CD14-positive monocyte (primary cell): ENCODE results near the gene RMDN3. TPM values are rescaled to one million over a fixed set of nuclear protein-coding genes. Genes with fewer than 3 reads are reported as not detected.

Experiments
- DNase-seq, 3 donors: peaks; one replicate each; pipeline ENCODE4 v3.0.0-alpha.2; 2011 to 2022
- H2AFZ ChIP-seq: 2 replicates; pipeline ENCODE4 v1.6.0; 2012; ENCODE audit warnings: mild to moderate bottlenecking, low read depth, low read length, inconsistent platforms; ENCODE audit not compliant: insufficient read depth, poor library complexity, severe bottlenecking
- H3K27ac ChIP-seq, 2 donors: 1 replicate in 1 of 2; 2 replicates in 1 of 2; pipeline ENCODE4 v1.5.1; 2012 to 2013; ENCODE audit warnings: low read length in 2 of 2, control low read depth in 1 of 2, inconsistent platforms in 1 of 2, low read depth in 1 of 2, mild to moderate bottlenecking in 1 of 2
- H3K27me3 ChIP-seq, 2 donors: one replicate each; pipeline versions ENCODE4 v1.6.0 to v1.6.1; 2011 to 2013; ENCODE audit warnings: low read length in 2 of 2; ENCODE audit not compliant: control insufficient read depth in 2 of 2, insufficient read depth in 2 of 2
- H3K36me3 ChIP-seq, 2 donors: replicated peaks in 1 of 2; 1 replicate in 1 of 2; 2 replicates in 1 of 2; pipeline versions ENCODE4 v1.5.1 to v1.6.1; 2012 to 2013; ENCODE audit warnings: low read length in 2 of 2, control low read depth in 1 of 2, inconsistent platforms in 1 of 2, mild to moderate bottlenecking in 1 of 2; ENCODE audit not compliant: insufficient read depth in 2 of 2, control insufficient read depth in 1 of 2
- H3K4me1 ChIP-seq, 2 donors: 1 replicate in 1 of 2; 2 replicates in 1 of 2; pipeline versions ENCODE4 v1.5.1 to v1.6.1; 2012 to 2013; ENCODE audit warnings: low read length in 2 of 2, control low read depth in 1 of 2, inconsistent platforms in 1 of 2, mild to moderate bottlenecking in 1 of 2, moderate library complexity in 1 of 2; ENCODE audit not compliant: insufficient read depth in 2 of 2, control insufficient read depth in 1 of 2
- H3K4me2 ChIP-seq: replicated peaks from 2 replicates; pipeline ENCODE3; 2012; ENCODE audit warnings: low read length, moderate library complexity, mild to moderate bottlenecking; ENCODE audit not compliant: poor library complexity, severe bottlenecking; ENCODE audit errors: extremely low read depth
- H3K4me3 ChIP-seq, 3 experiments: fragments of 200-600 bp in 1 of 3; sonication (generic) in 1 of 3; replicated peaks in 1 of 3; 1 replicate in 2 of 3; 2 replicates in 1 of 3; pipeline ENCODE4 v1.5.1; 2011 to 2013; ENCODE audit warnings: low read length in 3 of 3, mild to moderate bottlenecking in 3 of 3, control low read depth in 2 of 3, low read depth in 2 of 3, inconsistent platforms in 1 of 3, moderate library complexity in 1 of 3
- H3K79me2 ChIP-seq: 2 replicates; pipeline ENCODE4 v1.6.0; 2012; ENCODE audit warnings: mild to moderate bottlenecking, control low read depth, inconsistent platforms, low read length, moderate library complexity; ENCODE audit not compliant: insufficient read depth
- H3K9ac ChIP-seq: 2 replicates; pipeline ENCODE4 v1.6.0; 2017; ENCODE audit warnings: low read length, mild to moderate bottlenecking; ENCODE audit not compliant: insufficient read depth, poor library complexity, severe bottlenecking
- H3K9me3 ChIP-seq, 2 donors: replicated peaks in 1 of 2; 1 replicate in 1 of 2; 2 replicates in 1 of 2; pipeline versions ENCODE4 v1.5.1 to v1.6.1; 2012 to 2013; ENCODE audit warnings: low read length in 2 of 2, control low read depth in 1 of 2; ENCODE audit not compliant: control insufficient read depth in 1 of 2, insufficient read depth in 1 of 2
- H4K20me1 ChIP-seq: 2 replicates; pipeline ENCODE4 v1.6.0; 2012; ENCODE audit warnings: mild to moderate bottlenecking, low read length, control low read depth, moderate library complexity; ENCODE audit not compliant: insufficient read depth
- H3K27ac Mint-ChIP-seq, 7 donors: one replicate each; pipeline ENCODE4 v1.8.0; 2020; ENCODE audit warnings: mild to moderate bottlenecking in 7 of 7, mixed read lengths in 7 of 7, moderate library complexity in 6 of 7, inconsistent platforms in 2 of 7
- H3K27me3 Mint-ChIP-seq, 3 donors: one replicate each; pipeline ENCODE4 v1.8.0; 2021 to 2022; ENCODE audit warnings: low read depth in 3 of 3, mild to moderate bottlenecking in 3 of 3, mixed read lengths in 3 of 3, moderate library complexity in 3 of 3, inconsistent platforms in 1 of 3
- H3K36me3 Mint-ChIP-seq, 2 donors: one replicate each; pipeline ENCODE4 v1.8.0; 2020; ENCODE audit warnings: mixed read lengths in 2 of 2, inconsistent platforms in 1 of 2, mild to moderate bottlenecking in 1 of 2
- H3K4me1 Mint-ChIP-seq: one replicate; pipeline ENCODE4 v1.8.0; 2020; ENCODE audit warnings: mild to moderate bottlenecking, mixed read lengths
- H3K4me3 Mint-ChIP-seq, 2 donors: one replicate each; pipeline ENCODE4 v1.8.0; 2020; ENCODE audit warnings: mild to moderate bottlenecking in 2 of 2, mixed read lengths in 2 of 2, moderate library complexity in 1 of 2
- H3K9me3 Mint-ChIP-seq, 7 donors: one replicate each; pipeline ENCODE4 v1.8.0; 2020 to 2022; ENCODE audit warnings: mixed read lengths in 7 of 7, mild to moderate bottlenecking in 6 of 7, moderate library complexity in 6 of 7, inconsistent platforms in 2 of 7
- WGBS: methylation state at CpG from one replicate; pipeline ENCODE4 v1.1.5; 2013; ENCODE audit warnings: missing lambda C conversion rate; ENCODE audit not compliant: insufficient coverage; 5-methylcytosine and 5-hydroxymethylcytosine counted together
- intact Hi-C, 2 donors: fragments of 100-400 bp; cut with micrococcal nuclease; formaldehyde crosslinking; loops; one replicate each; pipeline versions ENCODE4 v1.15.0 to v1.15.1; 2023
- polyA plus RNA-seq, 3 donors: library from polyadenylated mRNA; depleted of rRNA in 1 of 3; unstranded in 2 of 3; stranded (reverse) in 1 of 3; fragments of 300-500 nt in 2 of 3; fragments of >200 nt in 1 of 3; fragmentation: Illumina TruSeq in 2 of 3; gene quantifications; 1 replicate in 2 of 3; 2 replicates in 1 of 3; pipeline ENCODE4 v1.2.3, GENCODE V29; 2012 to 2021
- TF ChIP-seq, protein P1 (sequence below): fragments of 200-600 bp; IDR thresholded peaks from one replicate; pipeline ENCODE4 v1.8.0; 2022; ENCODE audit warnings: antibody characterized with exemption, mild to moderate bottlenecking

RMDN3 gene
- polyA plus RNA-seq, 3 donors = 9.8 to 13.5 (median 13.2) TPM

DNA sequence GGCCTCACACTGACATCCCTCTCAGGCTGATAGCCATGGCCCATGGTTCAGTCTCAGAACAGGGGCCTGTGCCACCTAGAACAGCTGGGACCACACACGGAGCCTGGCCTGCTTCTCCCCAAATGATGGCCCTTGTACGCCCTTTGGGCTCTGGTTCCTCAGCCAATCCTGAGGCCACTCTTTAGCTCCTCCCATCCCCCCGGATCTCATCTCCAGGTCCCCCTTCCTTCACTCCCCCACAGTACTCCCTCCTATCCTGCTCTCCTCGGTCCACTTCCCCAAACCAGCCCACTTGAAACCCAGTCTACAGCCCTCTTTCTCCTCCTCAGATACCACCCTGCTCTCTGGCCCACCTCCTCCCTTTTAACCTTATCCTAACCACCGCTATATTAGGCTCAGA, 34.1 kb upstream of the RMDN3 start:
- H3K36me3 ChIP-seq = peaks cover 4 to 33% of the 10 kb centered on the region in 2 donors
- H3K4me2 ChIP-seq = no peak overlapping the region
- H3K4me1 Mint-ChIP-seq = peaks cover 26% of the 10 kb centered on the region
- H4K20me1 ChIP-seq = peaks cover 66% of the 10 kb centered on the region
- H3K36me3 Mint-ChIP-seq = peaks cover 27 to 45% of the 10 kb centered on the region in 2 donors
- H3K27me3 Mint-ChIP-seq = peaks cover 0 to 4% (median 2%) of the 10 kb centered on the region in 3 donors
- H3K79me2 ChIP-seq = peaks cover 26% of the 10 kb centered on the region
- H3K27me3 ChIP-seq = no peaks in the 10 kb centered on the region
- 63% methylated on average over 5 of the region's 5 CpGs for WGBS
- H3K9me3 ChIP-seq = no peaks in the 10 kb centered on the region
- TF ChIP-seq, protein P1, sequence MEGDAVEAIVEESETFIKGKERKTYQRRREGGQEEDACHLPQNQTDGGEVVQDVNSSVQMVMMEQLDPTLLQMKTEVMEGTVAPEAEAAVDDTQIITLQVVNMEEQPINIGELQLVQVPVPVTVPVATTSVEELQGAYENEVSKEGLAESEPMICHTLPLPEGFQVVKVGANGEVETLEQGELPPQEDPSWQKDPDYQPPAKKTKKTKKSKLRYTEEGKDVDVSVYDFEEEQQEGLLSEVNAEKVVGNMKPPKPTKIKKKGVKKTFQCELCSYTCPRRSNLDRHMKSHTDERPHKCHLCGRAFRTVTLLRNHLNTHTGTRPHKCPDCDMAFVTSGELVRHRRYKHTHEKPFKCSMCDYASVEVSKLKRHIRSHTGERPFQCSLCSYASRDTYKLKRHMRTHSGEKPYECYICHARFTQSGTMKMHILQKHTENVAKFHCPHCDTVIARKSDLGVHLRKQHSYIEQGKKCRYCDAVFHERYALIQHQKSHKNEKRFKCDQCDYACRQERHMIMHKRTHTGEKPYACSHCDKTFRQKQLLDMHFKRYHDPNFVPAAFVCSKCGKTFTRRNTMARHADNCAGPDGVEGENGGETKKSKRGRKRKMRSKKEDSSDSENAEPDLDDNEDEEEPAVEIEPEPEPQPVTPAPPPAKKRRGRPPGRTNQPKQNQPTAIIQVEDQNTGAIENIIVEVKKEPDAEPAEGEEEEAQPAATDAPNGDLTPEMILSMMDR = no peak
- no peaks in the 10 kb centered on the region for H3K9me3 Mint-ChIP-seq
- H3K4me3 ChIP-seq = no peak overlapping the region
- H3K4me1 ChIP-seq = peaks cover 14 to 21% of the 10 kb centered on the region in 2 donors
- peak overlapping the region in 5 of 7 donors; percentile 4 to 71 (median 26) for H3K27ac Mint-ChIP-seq
- no peak for DNase-seq
- intact Hi-C loops = loop anchor here in 1 of 2 donors (10.0 kb wide), 1 partner anchor 104 kb away; no protein-coding TSS in a partner anchor
- no peak overlapping the region for H3K27ac ChIP-seq
- H3K9ac ChIP-seq = no peak overlapping the region
- no peak overlapping the region for H3K4me3 Mint-ChIP-seq
- no peak overlapping the region for H2AFZ ChIP-seq

DNA sequence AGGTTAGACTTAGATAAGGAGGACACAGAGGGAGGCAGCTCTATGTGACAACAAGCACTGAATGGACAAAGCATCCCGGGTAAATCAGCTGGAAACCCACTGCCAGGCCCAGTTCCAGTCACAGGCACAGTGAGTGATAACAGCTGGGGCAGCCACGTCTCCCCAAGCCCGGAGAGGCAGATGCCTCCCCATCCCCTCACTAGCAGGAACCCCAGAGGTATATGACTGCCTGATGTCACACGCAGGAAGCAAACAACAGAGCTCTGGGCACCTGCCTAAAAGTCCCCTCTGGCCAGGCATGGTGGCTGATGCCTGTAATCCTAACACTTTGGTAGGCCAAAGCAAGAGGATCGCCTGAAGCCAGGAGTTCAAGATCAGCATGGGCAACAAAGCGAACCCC, 32.9 kb upstream of the RMDN3 start:
- Histone ChIP-seq H3K9ac (peak overlapping the region; percentile 34), H3K4me3 (no peak overlapping the region), H3K4me1 (peaks cover 14 to 21% of the 10 kb centered on the region in 2 donors), H3K9me3 (no peaks in the 10 kb centered on the region), H3K27me3 (no peaks in the 10 kb centered on the region), H4K20me1 (peaks cover 67% of the 10 kb centered on the region), H2AFZ (no peak overlapping the region), H3K79me2 (peaks cover 23% of the 10 kb centered on the region), H3K27ac (no peak overlapping the region), H3K4me2 (no peak overlapping the region), H3K36me3 (peaks cover 4 to 26% of the 10 kb centered on the region in 2 donors)
- intact Hi-C loops = loop anchor here in 1 of 2 donors (10.0 kb wide), 1 partner anchor 103 kb away; no protein-coding TSS in a partner anchor
- DNase-seq = no peak
- 71% methylated on average over 4 of the region's 6 CpGs for WGBS
- H3K9me3 Mint-ChIP-seq = no peaks in the 10 kb centered on the region
- H3K4me3 Mint-ChIP-seq = no peak overlapping the region
- TF ChIP-seq, protein P1 = no peak
- H3K27me3 Mint-ChIP-seq = peaks cover 0 to 9% (median 2%) of the 10 kb centered on the region in 3 donors
- peaks cover 22 to 48% of the 10 kb centered on the region in 2 donors for H3K36me3 Mint-ChIP-seq
- no peak overlapping the region for H3K27ac Mint-ChIP-seq
- peaks cover 26% of the 10 kb centered on the region for H3K4me1 Mint-ChIP-seq
